Dermis microvascular lymphatic vessel endothelial cell (primary cell): ENCODE measurements around the gene LRP6. TPM values are rescaled to one million over a fixed set of nuclear protein-coding genes. Genes with fewer than 3 reads are reported as not detected.
"Not testable (repeated sequence)": the region's sequence is repeated elsewhere in the genome, so short reads cannot be mapped to it uniquely, and the experiment has no call there.

Source experiments
- DNase-seq, 2 donors: peaks; one replicate each; pipeline versions ENCODE4 v3.0.0 to v3.0.0-alpha.2; 2010; ENCODE audit warnings: low read depth in 2 of 2
- total RNA-seq: library from RNA; depleted of rRNA; stranded (reverse); fragments of >200 nt; gene quantifications from 2 replicates; pipeline ENCODE4 v1.2.1, GENCODE V29; 2014

The LRP6 gene
- total RNA-seq, 1 donor from 2014 or later, result 36.2 TPM

DNA sequence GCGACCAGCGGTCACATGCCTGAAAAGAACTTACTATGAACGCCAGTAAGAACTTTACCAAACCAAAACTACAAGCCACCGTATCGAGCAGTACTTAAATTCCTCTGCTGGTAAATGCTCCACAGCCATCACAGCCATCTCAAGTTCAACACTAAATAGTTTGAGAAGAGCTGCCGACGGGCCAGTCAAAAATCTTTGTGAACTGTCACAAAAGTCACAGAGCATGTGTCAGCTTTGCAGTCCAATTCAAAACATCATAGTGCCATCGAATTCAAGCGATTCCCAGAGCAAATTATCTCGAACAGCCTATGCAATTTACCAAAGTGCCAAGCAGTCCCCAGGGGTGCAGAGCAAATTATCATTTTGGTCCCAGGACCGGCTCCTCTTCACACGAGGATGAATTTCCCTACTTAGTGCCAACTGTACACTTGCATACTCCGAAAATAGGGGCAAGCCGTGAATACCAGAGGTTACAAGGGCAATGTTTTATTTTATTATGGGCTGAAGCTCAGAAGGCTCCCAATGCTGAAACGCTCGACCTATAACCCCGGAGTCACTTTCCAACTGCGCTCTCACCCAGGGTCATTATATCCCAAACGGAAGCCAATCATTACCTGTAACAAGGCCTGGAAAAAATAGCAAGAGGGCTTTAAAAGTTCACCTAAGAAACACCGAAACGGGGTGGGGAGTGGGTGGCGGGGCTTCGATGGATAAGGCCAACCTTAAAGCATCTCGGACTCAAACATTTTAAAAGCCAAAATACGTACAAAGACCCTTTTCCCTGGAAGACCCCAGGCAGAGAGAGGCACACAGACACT is 1.1 kb downstream of the LRP6 start:
- DNase-seq, result peak; percentile 14 to 42

DNA sequence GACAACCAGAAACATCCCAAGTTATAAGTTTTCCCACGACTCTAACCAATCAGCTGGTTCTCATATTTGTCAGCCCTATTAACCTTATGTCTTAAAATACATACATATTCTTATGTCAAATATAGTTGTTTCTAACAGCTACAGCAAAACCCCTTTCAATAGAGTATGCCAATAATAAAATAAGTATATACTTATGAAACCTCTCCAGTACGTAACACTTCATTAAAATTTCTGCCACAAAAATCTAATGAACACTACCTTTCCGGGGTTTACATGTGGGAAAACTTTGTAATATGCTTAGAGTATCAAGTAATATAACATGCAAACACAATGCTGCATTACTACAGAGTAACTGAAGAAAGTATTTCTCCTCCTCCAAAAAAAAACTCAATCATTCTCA is 1.8 kb downstream of the LRP6 start:
- no peak for DNase-seq

DNA sequence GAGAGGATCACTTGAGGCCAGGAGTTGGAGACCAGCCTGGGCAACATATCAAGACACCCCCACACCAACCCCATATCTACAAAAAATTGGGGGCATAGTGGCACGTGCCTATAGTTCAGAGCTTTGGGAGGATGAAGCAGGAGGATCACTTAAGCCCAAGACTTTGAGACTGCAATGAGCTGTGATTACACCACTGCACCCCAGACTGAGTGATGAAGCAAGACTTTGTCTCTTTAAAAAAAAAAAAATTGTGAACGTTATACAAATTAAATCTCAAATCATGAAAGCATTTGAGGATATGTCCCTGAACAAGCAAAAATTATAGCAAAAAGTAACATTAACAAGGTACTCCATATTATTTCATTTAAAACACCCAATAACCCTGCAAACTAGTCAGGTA is 2.9 kb downstream of the LRP6 start:
- DNase-seq, result no peak

- DNase-seq, result not testable (repeated sequence)
These were observed 10.5 kb downstream of the LRP6 start for GRCh38 chr12:12256291-12256757.

DNA sequence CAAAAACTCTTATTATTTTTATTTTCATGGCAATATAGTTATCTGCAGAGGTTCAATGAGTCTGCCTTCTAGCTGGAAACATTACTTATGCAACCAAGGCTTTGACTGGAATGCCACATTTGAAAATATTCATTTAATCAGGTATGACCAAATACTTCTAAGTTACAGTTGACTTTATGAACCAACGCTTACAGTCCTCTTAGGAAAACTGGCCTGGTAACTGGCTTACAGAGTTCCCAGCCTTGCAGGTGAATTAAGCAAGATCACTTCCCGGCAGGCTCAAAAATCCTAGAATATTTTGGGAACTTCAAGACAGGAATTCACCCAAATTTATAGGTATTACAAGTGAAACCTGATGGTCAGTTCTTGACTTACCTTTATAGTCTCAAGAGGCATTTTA is 12.3 kb downstream of the LRP6 start:
- DNase-seq, result no peak

DNA sequence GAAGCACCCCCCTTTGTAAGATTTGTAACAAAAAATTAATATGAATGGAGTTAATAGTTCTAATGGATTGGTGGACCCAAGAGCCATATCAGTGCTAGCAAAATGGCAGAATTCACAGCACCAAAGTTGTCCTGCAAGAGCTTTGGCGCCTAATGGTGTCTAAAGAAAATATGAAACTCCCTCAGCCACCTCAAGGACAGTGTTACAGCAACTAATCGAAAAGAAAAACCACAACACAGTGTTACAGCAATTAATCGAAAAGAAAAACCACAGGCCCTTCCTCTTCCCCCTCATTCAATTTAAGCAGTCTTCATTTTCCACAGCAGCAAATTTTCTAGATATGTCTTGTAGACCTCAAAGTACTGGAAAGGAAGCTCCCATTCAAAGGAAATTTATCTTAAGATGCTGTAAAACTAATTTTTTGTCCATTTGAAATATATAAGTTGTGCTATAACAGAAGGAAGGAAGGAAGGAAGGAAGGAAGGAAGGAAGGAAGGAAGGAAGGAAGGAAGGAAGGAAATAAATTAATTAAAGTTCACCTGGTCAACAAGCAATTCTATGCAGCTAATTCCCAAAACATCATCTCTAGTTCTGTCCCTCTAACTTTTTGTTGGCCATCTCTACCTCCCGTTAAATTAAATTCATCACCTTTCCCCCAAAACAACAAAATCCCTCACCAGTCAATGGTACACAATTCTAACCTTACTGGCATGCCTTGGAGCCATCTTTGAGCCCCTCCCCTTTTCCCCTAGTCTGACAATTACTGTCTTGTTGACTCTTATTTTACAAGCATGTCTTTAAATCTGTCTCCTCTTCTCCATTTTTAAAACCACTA is 17.4 kb downstream of the LRP6 start:
- no peak for DNase-seq

DNA sequence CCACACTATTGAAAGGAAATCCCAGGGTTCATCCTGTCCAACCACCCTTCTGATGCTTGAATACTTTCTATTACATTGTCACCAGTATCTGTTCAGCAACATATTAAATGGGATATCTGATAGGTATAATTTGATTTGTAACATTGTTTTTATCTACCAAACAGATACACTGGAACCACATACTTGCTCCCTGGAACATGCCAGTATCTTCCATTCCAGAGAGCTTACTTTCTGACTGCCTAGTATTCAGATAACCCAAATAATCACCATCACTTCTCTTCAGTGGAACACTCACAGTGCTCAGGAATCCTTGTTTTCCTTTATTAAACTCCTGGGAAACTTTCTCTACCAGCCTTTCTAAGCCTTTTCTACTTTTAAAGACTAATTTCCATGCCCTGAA is 19.3 kb downstream of the LRP6 start:
- DNase-seq, result no peak

DNA sequence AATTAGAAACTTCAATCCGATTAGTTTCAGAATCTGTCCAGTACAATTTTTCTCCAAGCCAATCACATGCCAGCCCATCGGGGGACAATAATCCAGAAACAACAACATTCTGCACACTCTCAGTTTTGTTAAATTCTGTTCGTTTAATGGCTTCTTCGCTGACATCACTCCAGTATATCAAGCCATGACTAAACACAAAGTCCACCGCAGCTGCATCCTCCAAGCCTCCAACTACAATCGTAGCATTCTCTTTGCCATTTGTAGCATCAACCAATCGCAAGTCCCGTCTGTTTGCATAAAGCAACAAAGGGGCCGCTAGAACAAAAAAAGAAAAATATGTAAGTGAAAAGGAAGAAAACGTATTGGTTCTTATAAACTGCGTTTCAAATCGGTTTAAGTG is 22.5 kb downstream of the LRP6 start:
- no peak for DNase-seq

GRCh38 chr12:12240662-12241340 is 26.0 kb downstream of the LRP6 start:
- peak in 1 of 2 donors; percentile 17 for DNase-seq

- DNase-seq, result peak; percentile 24 to 38
These were observed 27.7 kb downstream of the LRP6 start for GRCh38 chr12:12239127-12239526.

DNA sequence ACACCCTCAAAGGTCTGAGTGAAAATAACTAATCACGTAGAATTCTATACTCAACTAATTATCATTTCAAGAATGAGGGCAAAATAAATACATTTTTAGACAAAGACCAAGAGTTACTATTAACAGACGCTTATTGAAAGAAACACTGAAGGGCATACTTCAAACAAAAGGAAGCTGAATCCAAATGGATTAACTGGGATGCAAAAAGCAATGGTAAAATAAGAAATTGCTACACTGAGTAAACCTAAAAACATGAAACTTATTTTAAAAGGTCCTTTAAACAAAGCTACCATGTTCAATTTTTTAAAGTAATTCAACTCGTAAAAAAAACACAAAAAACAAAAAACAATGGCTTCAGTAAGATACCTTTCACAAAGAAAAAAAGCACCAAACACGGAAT is 28.2 kb downstream of the LRP6 start:
- DNase-seq, result no peak

GRCh38 chr12:12236896-12237295 is 29.9 kb downstream of the LRP6 start:
- no peak for DNase-seq

DNA sequence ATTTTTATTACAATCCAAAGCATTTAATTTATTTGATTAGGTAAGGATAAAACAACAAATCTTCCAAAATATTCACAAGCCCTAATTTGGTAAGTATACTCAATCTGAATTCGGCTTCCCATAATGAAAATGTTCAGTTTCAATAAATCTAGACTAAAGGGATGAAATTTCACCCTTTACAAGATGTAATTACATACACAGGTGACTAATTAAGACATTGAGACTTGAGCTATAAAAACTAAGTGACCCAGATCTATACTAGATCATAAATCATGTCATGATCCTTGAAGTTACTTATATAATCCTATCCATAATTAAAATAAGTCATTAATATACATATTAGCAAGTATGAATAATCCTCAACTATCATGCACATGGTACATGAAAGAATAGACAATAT is 36.6 kb downstream of the LRP6 start:
- DNase-seq, result no peak

DNA sequence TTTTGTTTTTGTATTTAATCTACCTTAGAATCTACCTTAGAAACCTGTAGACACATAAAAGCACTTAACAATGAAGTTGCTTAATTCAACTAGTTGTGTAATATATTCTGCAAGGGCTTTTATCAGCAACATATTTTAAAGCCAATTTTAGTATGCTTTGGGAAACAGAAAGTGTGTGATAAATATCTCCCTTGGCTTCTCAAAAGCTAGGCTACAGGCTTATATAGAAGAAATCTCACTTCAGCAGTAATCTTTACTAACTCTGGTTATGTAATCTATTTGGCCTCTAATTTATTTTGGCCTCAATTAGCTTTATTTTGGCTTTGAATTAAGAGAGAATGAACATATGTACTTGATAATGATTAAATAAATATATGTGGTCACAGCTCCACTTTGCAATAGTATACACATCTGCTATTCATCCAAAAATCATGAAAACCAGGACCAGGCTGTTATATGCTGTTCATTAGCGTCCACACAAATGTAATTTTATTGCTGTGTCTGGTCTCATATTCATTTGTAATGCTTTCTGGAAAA is 37.2 kb downstream of the LRP6 start:
- DNase-seq, result no peak

- DNase-seq, result no peak
These were observed 38.4 kb downstream of the LRP6 start for GRCh38 chr12:12228402-12228801.

DNA sequence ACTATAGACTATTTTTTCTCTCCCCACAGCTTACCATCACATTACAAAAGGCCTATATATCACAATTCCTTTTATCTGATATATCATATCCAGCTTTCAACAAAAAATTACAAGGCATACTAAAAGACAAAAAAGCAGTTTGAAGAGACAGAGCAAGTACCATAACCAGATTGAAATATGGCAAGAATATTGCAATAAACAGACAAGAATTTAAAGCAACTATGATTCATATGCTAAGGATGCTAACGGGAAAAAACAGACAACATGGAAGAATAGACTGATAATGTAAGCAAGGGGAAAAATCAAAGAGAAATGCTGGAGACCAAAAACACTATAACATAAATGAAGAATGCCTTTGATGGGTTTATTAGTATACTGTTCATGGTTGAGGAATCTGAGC is 40.7 kb downstream of the LRP6 start:
- no peak for DNase-seq

- no peak for DNase-seq
These were observed 42.5 kb downstream of the LRP6 start for GRCh38 chr12:12224240-12224940.

- no peak for DNase-seq
These were observed 45.3 kb downstream of the LRP6 start for GRCh38 chr12:12221560-12221959.

GRCh38 chr12:12219664-12220063 is 47.2 kb downstream of the LRP6 start:
- no peak for DNase-seq

DNA sequence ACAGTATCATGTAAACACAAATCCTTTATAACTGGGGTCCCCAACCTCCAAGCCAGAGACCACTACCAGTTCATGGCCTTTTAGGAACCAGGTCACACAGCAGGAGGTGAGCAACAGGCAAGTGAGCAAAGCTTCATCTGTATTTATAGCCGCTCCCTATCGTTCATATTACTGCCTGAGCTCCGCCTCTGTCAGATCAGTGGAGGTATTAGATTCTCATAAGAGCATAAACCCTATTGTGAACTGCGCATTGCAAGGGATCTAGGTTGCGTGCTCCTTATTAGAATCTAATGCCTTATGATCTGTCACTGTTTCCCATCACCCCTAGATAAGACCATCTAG is 49.9 kb downstream of the LRP6 start:
- DNase-seq, result no peak

DNA sequence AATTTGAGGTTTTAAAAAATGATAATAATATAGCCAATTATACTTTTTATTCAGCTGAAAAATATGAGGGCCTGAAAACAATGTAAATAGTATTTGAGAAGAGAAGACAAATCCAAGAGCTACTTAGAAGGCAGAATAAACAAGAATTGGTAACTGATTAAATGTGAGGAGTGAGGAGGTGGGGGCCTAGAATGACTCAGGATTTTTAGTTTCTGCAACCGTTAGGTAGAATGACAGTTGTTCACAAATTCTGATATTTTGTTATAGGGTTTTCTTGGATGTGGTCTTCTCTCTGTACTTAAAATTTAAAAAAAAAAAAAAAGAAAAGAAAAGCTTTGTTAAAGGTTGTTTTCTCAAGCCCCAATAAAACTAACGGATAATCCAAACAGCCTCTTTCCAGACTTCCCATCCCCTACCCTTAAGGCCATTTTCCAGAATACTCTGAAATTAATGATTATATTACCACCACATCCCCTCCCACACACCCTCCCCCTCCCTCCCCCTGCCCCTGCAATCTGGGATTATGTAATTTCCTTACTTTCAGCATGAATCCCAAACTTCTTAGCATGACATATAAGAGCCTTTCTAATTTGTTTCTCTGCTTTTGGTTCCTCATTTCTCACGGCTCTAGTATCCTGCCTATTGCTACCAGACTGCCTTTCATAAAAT is 50.4 kb downstream of the LRP6 start:
- DNase-seq, result no peak
